ENCODE results near the gene TAP2. TPM values are rescaled to one million over a fixed set of nuclear protein-coding genes. Genes with fewer than 3 reads are reported as not detected.

The TAP2 gene
- total and polyA plus RNA-seq, 2 of the 13 experiments (the other 11 are each of a cell fraction or from before 2014, with no cell fraction given), result 10.3 to 17.6 TPM

DNA sequence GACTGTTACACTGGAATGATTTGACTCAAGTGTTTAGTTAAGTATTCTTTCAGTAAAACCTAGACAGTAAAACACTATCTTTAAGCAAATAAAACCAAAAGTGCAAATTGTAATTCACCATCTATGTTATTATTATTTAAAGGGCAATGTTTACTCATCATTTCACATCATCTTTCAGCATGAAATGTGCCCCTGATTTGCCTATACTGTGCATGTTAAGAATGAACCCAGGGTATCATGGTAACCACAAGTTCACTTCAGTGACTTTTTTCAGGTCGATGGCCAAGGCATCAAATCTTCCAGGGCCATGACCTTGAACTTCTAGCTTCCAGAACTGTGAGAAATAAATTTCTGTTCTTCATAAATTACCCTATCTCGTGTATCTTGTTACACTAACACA is 19.7 kb downstream of the TAP2 start:
- 0% methylated on average over 2 of the region's 2 CpGs for WGBS (ENCODE audit: low lambda C conversion rate)
- BruUV-seq (replicated peaks), result no TSS peak
- ChIA-PET CTCF (ENCODE audit: low intra/inter-chr PET ratio, low total read pairs) (no interaction called here), POLR2A (no interaction called here)
- no peak overlapping the region for H3K9ac ChIP-seq (ENCODE audit: insufficient read depth, low read depth, low read length)
- in situ Hi-C loops (cut with HindIII; ENCODE audit: extremely low pct_ligation_motif_present, low pct_unique_long_range_greater_than_20kb), result no loop called here
- no peak overlapping the region for H2AFZ ChIP-seq (ENCODE audit: low read length)
- no peaks in the 10 kb centered on the region for H3K4me1 ChIP-seq (ENCODE audit: insufficient read depth, low read length)
- H3K9me3 ChIP-seq (ENCODE audit: low read length), result no peaks in the 10 kb centered on the region
- H3K27ac ChIP-seq (ENCODE audit: extremely low read length, insufficient read depth, low read length), result no peak overlapping the region
- no peak overlapping the region for H3K4me2 ChIP-seq (ENCODE audit: low read depth, low read length)
- H4K20me1 ChIP-seq (ENCODE audit: insufficient read depth, low read length), result no peaks in the 10 kb centered on the region
- no peak for ATAC-seq
- no peaks in the 10 kb centered on the region for H3K79me2 ChIP-seq (ENCODE audit: insufficient read depth, low read length)
- H3K4me3 ChIP-seq (replicated peaks in 1 of 3; ENCODE audit: insufficient read depth in 1 of 3, low read depth in 2 of 3, low read length in 3 of 3), result no peak overlapping the region
- H3K27me3 ChIP-seq (ENCODE audit: control insufficient read depth in 1 of 2, insufficient read depth in 2 of 2, low read length in 2 of 2), result peaks cover 0 to 14% of the 10 kb centered on the region in 2 experiments; a peak in 2 of 5 replicates
- TF ChIP-seq ZNF205 (CRISPR knock-in tag; IDR thresholded peaks at IDR 0.05) (no peak), ZKSCAN8 (CRISPR knock-in tag; IDR thresholded peaks at IDR 0.05; ENCODE audit: borderline replicate concordance) (no peak), POLR2A (IDR thresholded peaks at IDR 0.05; ENCODE audit: insufficient read depth in 1 of 2, low read depth in 2 of 2, low read length in 2 of 2) (no peak), KAT2B (IDR thresholded peaks at IDR 0.05; ENCODE audit: borderline replicate concordance, low read depth, low read length) (no peak), KLF9 (CRISPR knock-in tag; IDR thresholded peaks at IDR 0.05; ENCODE audit: low read depth) (no peak), HES4 (CRISPR knock-in tag; IDR thresholded peaks at IDR 0.05; ENCODE audit: borderline replicate concordance) (no peak), RBM39 (IDR thresholded peaks at IDR 0.05; ENCODE audit: low read depth, low read length, poor library complexity, severe bottlenecking) (no peak), SPEN (CRISPR knock-in tag; IDR thresholded peaks at IDR 0.05; ENCODE audit: low read depth) (no peak), ZNF549 (CRISPR knock-in tag; IDR thresholded peaks at IDR 0.05) (no peak), ZNF704 (CRISPR knock-in tag; IDR thresholded peaks at IDR 0.05; ENCODE audit: borderline replicate concordance) (no peak), ZNF687 (CRISPR knock-in tag; IDR thresholded peaks at IDR 0.05) (no peak), RCOR2 (CRISPR knock-in tag; IDR thresholded peaks at IDR 0.05) (no peak), ZNF569 (CRISPR knock-in tag; IDR thresholded peaks at IDR 0.05; ENCODE audit: borderline replicate concordance) (no peak)
- TF ChIP-seq, protein P1, sequence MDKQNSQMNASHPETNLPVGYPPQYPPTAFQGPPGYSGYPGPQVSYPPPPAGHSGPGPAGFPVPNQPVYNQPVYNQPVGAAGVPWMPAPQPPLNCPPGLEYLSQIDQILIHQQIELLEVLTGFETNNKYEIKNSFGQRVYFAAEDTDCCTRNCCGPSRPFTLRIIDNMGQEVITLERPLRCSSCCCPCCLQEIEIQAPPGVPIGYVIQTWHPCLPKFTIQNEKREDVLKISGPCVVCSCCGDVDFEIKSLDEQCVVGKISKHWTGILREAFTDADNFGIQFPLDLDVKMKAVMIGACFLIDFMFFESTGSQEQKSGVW (CRISPR knock-in tag; IDR thresholded peaks at IDR 0.05; ENCODE audit: borderline replicate concordance), result no peak
- no peak for FAIRE-seq
- no peak for DNase-seq (ENCODE audit: low spot score)
- no peaks in the 10 kb centered on the region for H3K36me3 ChIP-seq (replicated peaks in 1 of 2; ENCODE audit: control insufficient read depth in 1 of 2, insufficient read depth in 2 of 2, low read length in 2 of 2)
- intact Hi-C loops (cut with micrococcal nuclease; ENCODE audit: unreplicated experiment), result no loop called here
